ENCODE results near the gene RHOT2. TPM values are rescaled to one million over a fixed set of nuclear protein-coding genes. Genes with fewer than 3 reads are reported as not detected.

Gene RHOT2
- total and polyA plus RNA-seq, 10 of the 15 experiments (the other 5 are each of a cell fraction or from before 2014, with no cell fraction given), result 3.7 to 174 (median 69.8) TPM

GRCh38 chr16:684071-684794 is 16.3 kb downstream of the RHOT2 start, which contains the start of gene JMJD8 (continued):
- TF ChIP-seq, protein P1, sequence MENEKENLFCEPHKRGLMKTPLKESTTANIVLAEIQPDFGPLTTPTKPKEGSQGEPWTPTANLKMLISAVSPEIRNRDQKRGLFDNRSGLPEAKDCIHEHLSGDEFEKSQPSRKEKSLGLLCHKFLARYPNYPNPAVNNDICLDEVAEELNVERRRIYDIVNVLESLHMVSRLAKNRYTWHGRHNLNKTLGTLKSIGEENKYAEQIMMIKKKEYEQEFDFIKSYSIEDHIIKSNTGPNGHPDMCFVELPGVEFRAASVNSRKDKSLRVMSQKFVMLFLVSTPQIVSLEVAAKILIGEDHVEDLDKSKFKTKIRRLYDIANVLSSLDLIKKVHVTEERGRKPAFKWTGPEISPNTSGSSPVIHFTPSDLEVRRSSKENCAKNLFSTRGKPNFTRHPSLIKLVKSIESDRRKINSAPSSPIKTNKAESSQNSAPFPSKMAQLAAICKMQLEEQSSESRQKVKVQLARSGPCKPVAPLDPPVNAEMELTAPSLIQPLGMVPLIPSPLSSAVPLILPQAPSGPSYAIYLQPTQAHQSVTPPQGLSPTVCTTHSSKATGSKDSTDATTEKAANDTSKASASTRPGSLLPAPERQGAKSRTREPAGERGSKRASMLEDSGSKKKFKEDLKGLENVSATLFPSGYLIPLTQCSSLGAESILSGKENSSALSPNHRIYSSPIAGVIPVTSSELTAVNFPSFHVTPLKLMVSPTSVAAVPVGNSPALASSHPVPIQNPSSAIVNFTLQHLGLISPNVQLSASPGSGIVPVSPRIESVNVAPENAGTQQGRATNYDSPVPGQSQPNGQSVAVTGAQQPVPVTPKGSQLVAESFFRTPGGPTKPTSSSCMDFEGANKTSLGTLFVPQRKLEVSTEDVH (IDR thresholded peaks at IDR 0.05; ENCODE audit: low read depth, partially characterized antibody), result no peak
- no peak for TF ChIP-seq SMAD1 (IDR thresholded peaks at IDR 0.05; ENCODE audit: low read depth, partially characterized antibody)
- peak; percentile 58 for TF ChIP-seq HDAC6 (IDR thresholded peaks at IDR 0.05; ENCODE audit: unreplicated experiment)
- TF ChIP-seq SKIL (IDR thresholded peaks at IDR 0.05; ENCODE audit: low read depth, poor library complexity, severe bottlenecking), result no peak
- TF ChIP-seq SPI1 (IDR thresholded peaks at IDR 0.05; ENCODE audit: borderline replicate concordance, insufficient read depth, low read depth, low read length), result no peak
- TF ChIP-seq MYC (IDR thresholded peaks at IDR 0.05; ENCODE audit: insufficient read depth, insufficient read length, insufficient replicate concordance, low read length, severe bottlenecking), result peak; percentile 57
- no peak for TF ChIP-seq STAT3 (IDR thresholded peaks at IDR 0.05; ENCODE audit: low read depth, low read length)
- peak; percentile 92 for TF ChIP-seq POLR2A (IDR thresholded peaks at IDR 0.05; ENCODE audit: low read depth, low read length)
- TF ChIP-seq MEF2B (IDR thresholded peaks at IDR 0.05; ENCODE audit: partially characterized antibody, poor library complexity, severe bottlenecking), result peak; percentile 68
- TF ChIP-seq EP300 (IDR thresholded peaks at IDR 0.05; ENCODE audit: borderline replicate concordance in 1 of 2, control insufficient read depth in 1 of 2, low read depth in 2 of 2, low read length in 2 of 2), result no peak
- 0 out of 2 replicates have a peak, but pooled peaks have one; percentile 26 for TF ChIP-seq STAT1 (conservative IDR thresholded peaks at IDR 0.05)
- no peak for TF ChIP-seq SREBF2 (IDR thresholded peaks at IDR 0.05; ENCODE audit: low read length)
- 0 out of 2 replicates have a peak, but pooled peaks have one; percentile 27 for TF ChIP-seq MEF2A (IDR thresholded peaks at IDR 0.05; ENCODE audit: insufficient read depth, low read depth, low read length)
- no peak for TF ChIP-seq ZNF384 (IDR thresholded peaks at IDR 0.05; ENCODE audit: borderline replicate concordance, low read depth, low read length)
- no peak for TF ChIP-seq RELB (IDR thresholded peaks at IDR 0.05; ENCODE audit: low read depth)
- TF ChIP-seq RELA (IDR thresholded peaks at IDR 0.05; ENCODE audit: borderline replicate concordance, partially characterized antibody), result peak; percentile 24
- no peak for TF ChIP-seq NBN (IDR thresholded peaks at IDR 0.05)
- peak; percentile 80; the same call in 1 of the 2 replicates for TF ChIP-seq CREM (IDR thresholded peaks at IDR 0.05; ENCODE audit: low read depth)
- TF ChIP-seq, protein P2, sequence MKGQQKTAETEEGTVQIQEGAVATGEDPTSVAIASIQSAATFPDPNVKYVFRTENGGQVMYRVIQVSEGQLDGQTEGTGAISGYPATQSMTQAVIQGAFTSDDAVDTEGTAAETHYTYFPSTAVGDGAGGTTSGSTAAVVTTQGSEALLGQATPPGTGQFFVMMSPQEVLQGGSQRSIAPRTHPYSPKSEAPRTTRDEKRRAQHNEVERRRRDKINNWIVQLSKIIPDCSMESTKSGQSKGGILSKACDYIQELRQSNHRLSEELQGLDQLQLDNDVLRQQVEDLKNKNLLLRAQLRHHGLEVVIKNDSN (IDR thresholded peaks at IDR 0.05; ENCODE audit: borderline replicate concordance, extremely low read length, insufficient read depth, low read depth, low read length), result peak; percentile 38
- TF ChIP-seq E2F4 (IDR thresholded peaks at IDR 0.05; ENCODE audit: low read depth, low read length), result no peak

Measured in GM12878 (cell line).